DMS53 (cell line): Measurements from ENCODE around the gene PRRX1.

Source experiments
- DNase-seq: peaks from one replicate; lab custom pipeline; 2025; lab: John Stamatoyannopoulos, UW

Gene PRRX1

DNA sequence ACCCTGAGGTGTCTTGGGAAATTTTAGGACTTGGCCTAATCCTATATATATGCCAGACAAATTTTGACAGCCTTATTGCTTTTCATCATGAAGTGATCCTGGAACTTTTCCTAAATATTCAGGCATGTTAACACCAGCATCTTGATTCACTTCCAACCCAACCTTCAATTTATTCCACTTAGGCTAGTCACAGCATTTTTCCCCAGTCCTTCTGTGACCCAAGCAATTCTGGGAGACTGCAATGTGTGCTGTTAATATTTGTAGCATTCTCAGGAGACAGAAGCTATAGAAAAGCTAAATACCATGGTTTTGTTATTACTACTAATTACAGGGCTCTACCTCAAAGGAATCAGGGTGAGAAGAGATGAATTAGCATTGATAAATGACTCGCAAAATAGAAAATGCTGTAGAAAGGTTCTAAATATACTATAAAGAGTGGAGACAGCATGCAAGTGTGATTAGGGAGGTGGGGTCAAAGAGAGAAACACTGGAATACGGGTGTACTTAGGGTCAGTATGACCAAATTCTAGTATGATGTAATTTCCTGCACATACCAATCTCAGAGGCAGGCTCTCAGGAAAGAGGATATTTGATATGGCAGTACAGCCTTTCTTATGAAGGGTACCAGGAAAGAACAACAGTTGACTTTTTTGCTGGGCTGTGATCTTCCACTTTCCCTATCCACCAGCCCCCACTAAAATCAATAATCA is 29.1 kb downstream of the PRRX1 start:
- peak; percentile 34 for DNase-seq

DNA sequence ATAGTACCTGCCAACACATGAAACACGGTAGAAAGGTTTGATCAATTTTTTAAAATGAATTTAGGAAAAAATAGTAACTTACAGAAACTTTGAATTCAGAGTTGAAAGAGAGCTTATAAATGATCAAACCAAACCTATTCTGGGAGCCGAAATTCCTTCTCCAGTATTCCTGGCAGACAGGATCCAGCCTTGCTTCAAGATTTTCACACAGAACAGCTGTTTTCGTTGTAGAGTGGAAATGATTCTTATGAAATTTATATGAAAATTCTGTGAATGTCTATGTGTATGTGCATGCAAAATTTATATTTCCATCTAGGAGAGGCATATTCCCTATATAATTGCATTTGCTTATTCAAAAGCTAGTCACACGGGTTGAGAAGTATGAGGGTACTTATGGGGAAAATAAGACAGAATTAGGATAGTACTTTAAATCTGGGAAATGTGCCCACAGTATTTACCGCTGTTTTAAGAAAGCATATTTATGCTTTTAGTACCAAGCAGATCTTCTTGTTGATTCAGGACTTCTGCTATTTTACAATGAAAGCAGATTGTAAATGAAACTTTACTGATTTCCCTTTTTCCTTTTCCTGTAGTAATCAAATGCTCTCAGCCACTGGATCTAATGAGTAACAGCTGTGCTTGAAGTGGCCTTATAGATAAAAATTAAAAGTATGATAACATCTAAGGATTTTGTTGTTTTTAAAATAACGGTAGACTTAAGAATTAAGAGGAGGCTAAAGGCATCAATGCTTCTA is 30.4 kb downstream of the PRRX1 start:
- DNase-seq = no peak

DNA sequence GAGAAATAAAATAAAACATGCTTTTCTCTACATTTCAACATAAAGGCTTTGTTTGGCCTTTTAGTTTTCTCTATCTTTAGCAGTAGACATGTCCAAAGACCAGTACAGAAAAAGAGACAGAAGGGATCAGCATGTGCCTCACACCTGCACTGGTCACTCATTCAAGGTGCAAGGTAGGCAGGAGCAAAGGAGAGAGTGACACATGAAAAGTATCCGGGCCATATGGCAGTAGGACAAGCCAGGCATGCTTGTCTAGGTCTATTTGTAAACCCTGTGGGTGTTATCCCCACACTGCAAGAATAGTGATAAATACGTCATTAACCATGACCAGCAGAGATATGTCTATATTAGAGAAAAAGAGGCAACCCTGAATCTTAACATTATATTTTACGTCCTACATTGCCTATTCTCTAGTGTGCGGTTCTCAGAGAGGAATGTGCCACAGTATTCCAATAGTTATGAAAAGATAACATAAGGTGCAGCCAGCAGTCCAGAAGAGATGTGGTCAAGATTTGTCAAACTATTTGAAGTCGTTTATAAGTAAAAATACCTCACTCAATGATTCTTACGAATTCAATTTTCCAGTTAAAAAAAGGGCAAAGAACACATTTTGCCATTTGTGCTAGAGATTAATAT is 32.1 kb downstream of the PRRX1 start:
- no peak for DNase-seq

DNA sequence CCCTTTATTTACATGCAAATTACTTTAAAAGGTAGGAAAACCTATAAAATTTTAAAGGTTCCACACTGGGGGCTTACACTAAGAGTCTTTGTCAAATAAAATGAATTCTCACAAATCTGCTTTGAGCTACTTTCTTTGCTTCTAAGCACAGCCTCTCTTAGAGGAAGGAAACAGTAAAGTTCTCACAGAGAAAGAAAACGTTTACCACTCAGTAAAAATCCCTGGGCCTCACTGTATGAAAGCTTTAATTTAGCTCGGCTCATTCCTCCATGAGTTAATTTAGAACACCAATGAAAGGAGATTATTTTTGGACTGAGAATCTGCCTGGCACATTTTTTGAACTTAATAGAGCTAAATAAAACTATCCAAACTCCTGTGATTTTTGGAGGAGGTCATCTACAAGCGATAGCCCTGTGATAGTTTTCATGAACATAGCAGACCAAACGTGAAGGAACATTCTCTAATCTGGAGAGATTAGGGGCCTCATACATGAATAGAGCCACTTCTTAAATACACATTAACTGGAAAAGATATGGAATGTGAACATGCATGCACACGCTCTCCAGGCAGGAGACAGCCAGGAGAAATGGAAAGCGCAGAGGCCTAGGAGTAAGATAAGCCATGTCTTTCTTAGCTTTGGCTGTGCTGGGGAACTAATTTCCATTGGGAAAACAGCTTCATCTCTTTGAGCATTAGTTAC is 32.8 kb downstream of the PRRX1 start:
- DNase-seq = no peak

DNA sequence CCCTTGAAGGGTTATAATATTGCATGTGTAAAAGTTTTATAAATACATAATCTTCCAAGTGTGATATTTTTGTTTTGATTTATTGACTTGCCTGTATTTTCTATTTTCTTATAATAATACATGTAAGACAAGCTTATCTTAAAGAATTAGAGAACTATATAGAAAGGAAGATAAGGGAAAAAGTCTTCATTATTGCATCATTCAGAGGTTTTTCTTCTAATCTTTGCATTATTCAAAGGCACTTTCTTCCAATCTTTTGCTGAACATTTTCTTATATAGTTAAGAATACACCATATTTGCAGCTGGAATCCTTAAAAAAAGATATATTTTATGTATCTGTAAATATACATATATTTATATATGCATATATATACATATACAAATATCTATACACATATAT is 33.4 kb downstream of the PRRX1 start:
- DNase-seq = no peak

DNA sequence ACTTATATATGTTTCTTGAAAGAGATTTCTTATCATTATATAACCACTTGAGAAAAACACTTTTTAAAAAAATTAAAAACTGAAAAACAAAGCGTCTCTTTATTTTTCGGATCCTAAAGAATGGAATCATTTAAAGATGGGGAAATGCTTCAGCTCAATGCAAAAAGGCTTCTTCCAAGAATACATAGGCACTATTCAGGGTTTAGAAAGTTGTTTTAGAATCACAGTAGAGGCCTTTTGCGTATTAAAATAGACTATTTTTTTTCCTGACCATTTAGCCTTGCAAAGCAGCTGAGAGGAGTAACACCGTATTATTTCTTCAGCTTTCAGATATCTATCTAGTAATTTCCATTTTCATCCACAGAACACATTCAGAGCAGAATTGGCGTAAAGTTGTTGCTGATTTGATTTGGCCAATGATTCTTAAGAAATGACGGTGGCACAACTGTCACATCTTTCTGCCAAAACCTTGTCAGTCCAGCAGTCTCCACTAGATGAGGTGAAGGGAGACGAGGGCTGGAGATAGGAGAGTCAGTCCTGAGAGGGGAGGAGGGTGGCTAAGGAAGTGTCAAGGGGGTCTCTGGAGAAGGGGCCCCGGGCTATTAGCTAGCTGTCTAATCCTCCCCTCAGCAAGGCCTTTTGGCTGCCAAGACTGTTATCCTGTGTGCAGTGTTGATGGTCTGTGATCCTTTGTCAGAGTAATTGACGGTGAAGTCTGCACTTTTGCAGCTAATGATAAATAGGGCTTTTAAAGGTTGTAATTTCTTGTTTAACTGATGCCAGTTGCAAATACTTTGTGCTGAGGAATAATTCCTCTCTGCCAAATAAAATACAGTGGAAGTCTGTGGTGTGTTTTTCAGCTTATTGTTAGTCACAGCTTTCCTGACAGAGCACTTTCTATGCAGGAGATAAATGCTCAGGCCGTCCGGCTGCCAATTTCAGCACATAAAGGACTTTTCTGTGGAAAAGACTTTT is 34.7 kb downstream of the PRRX1 start:
- DNase-seq = no peak

DNA sequence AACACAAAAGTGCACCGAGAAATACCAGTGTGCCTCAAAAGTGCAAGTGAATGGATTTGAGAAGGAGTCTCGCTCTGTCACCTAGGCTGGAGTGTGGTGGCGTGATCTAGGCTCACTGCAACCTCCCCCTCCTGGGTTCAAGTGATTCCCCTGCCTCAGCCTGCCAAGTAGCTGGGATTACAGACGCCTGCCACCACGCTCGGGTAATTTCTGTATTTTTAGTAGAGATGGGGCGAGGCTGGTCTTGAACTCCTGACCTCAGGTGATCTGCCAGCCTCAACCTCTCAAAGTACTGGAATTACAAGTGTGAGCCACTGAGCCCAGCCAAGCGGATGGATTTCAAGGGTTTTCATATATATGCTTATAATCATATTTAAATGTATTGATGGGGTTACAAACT is 35.8 kb downstream of the PRRX1 start:
- DNase-seq = no peak

DNA sequence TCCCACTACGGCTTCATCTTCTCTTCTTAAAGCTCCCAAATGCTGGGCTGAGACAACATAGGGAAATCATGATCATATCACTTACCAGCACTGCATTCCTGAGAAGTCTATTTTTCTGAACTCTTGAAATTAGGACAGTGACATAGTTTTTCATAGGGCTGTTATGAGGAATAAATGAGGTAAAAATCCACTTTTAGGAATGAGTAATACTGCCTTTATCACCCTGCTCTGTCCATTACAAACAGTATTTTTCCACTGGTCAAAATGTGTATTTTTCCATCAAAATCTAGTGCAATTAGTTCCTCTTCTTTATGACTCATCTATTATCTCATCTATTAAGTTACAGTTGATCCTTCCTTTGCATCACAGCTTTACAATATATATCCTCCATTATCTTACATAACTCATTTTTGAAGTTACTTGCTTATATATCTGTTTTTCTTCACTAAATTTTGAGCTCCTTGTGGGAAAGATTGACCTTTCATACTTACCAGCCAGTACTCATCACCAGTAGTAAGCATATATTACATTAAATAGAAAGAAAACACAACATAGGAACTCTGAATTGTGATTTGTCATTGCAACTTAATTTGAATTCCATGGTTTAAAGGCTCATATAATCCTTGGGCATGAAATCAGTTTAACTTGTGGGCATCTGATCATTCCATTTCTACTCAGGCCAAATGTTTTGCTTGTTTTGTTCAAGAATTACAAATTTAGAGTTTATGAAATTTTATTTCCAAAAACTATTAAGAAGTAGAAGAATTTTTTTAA is 37.1 kb downstream of the PRRX1 start:
- DNase-seq = no peak

DNA sequence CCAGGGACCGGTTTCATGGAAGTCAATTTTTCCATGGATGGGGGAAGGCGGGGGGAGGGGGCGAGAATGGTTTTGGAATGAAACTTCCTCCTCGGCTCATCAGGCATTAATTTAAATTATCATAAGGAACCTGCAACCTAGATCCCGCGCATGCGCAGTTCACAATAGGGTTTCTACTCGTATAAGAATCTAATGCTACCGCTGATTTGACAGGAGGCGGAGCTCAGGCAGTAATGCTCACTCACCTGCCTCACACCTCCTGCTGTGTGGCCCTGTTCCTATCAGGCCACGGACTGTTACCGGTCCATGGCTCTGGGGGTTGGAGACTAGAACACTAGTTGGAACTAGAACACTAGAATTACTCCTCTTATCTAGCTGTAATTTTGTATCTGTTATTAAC is 38.0 kb downstream of the PRRX1 start:
- no peak for DNase-seq

DNA sequence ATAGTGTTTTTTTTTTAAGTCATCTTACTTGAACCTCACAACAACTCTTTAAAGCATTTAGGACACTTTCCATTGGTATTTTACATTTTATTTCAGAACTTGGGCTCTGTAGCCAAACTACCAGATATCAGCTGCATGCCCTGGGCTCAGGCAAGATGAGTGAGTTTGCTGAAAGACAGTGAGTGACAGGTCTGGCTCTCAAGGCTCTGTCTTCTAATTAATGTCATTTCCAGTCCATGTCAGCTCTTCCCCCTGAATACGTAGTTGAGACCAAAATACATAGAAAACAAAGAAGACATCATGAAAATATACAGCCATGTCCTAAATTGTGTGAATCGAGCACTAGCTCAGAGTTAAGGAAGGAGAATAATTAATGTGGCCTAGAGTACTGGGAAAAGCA is 39.7 kb downstream of the PRRX1 start:
- DNase-seq = no peak

DNA sequence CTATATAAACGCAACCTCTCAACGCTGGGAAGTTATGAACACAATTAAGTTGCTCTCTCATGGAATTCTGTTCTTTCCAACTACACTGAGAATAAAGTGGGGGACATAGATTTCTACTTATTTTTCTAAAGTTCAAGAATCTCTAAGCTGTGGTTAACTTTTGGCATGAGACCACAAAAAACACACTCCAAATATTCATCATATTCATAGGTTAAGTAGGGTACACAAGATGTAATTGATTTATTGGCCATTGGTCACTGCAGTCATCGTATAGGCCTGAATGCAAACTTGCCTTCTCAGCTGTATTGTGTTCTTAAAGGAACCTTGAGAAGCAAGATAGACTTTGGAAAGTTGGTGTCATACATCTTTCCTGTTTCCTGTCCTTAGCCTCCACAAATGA is 40.3 kb downstream of the PRRX1 start:
- DNase-seq = no peak

DNA sequence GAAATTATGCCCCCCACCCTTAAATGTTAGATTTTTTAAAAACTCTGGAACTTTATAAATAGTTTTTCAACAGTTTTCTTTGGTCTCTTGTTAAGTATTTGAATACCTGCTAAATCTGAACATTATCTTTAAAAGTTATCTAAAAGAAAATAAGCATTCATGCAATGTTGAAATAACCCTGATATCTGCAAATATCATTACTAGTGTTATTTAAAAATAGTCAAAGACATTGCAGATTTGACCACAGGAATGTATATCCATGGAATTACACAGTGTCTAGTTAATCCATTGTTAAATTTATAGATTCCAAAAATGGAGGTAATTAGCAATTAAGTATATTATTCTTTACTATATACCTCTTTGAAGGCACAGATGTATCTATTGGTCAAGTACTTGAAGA is 42.0 kb downstream of the PRRX1 start:
- no peak for DNase-seq

DNA sequence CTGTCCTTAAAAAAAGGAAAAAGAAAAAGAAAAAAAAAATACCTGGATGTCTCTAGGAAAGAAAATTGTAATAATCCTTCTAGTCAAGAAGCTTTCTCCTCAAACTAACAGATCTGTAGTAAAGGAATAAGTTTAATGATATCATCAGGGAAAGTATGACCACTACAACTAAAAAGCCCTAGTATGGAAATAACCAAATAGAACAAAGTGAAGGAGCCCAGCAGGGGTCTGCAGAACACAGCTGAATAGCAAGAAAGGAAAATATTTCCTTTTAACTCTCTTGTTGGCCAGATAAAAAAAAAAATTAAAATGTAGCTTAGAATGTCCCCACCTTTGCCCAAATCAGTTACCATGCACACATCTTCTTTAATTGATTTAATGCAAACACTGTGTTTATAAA is 43.2 kb downstream of the PRRX1 start:
- no peak for DNase-seq

DNA sequence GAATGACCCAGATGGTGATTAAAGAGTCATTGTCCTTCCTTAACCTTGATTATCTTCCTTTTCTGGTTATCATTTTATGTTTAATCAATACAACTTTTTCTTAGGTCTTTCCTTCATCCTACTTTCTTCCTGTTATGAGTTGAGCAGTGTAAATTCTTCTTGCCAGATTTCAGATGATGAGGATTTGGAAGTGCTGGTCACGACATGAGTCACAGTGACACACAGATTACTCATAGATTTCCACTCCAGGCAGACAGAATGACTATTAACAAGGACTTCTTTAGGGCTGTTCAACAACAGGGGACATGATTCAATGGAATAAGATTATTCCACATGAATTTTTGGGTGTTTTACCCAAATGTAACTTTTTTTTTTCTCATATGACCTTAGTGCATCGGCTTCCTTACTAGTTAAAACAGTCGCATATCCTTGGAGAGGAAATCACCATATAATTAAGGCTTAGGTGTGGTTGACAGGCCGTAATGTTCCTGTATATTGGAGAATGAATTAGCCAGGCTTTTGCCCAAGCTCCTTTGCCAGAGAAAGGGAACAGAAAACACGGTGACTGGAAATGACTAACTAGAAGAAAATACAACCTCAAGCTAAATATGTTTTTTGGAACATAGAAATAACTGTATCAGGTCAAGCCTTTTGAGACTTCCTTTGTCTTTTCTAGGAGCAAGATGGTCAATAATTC is 44.2 kb downstream of the PRRX1 start:
- peak; percentile 67 for DNase-seq

DNA sequence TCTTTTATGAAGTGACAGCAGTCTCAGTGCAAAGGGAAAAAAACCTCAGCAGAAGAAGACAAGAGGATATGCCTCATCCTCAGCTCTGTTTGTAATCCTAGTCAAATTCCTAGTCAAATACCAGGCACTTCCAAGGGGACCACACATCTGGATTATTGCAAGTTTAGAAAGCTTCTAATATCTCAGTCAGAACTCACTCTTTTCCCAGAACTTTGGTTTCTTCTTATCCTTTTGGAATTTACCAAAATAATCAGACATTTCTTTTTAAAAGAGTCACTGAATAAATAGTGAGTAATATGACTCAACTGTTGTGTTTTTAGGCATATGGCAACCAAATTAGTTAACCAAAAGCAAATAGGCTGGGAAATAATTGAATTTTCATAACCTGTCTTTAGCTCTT is 47.8 kb downstream of the PRRX1 start:
- DNase-seq = no peak

DNA sequence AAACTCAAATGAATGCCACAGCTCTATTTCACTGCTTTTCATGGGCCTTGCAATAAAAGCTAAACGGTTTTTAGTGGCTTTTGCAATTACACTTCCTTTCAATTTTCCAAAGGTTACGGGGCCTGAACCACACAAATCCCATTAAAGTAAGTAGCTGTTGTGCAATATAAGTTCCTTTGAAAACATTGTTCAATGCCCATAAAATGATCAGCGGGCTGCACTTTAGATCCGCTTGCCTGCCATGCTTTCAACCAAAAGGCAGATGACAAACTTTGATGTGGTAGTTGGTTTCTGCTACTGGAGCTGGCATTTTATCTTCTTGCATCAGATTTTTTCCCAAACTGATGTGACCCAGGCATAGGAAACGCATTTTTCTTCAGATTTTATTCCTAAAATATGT is 50.2 kb downstream of the PRRX1 start:
- DNase-seq = no peak

DNA sequence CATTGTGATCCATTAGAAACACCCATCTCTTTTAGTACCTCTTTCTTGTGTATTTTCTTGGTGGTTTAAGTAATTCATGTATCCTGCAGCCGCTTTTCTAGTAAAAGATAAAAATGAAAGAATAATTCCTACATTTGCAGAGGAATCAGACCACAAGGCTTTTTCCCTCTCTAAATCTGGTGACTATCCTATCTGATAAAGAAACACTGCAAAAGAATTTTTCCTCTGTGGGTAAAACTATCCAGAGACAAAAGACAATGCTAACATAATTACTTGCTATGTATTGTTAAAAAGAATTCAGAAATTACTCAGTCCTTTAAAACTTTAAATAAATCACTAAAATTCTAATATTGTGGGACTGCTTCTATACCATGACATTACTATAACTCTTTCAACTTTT is 51.0 kb downstream of the PRRX1 start:
- DNase-seq = no peak

DNA sequence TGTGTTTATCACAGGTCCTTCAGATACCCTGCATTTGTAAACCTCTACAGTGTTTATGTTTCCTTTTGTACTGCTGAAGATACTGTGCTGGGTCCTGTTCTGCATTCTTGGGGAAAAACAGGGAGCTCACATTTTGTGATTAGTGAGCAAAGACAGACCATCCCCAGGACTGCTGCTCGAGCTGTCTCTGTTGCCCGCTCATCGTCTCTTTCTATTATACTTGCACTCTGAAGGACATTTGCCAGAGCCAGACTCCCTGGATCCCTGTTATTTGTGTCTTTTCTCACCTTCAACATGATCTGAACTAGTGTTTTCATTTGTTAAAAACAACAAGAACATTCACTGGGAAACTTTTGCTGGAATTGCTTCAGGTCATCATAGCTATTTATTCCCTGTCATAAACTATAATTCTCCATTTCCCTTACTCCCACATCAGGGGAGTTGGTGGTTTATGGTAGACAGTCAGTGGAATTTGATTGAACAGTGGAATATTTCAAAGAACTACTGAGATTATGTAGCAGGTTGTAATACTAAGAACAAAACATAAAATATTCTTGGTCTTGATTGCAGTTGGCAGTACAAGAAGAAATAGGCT is 53.0 kb downstream of the PRRX1 start:
- no peak for DNase-seq

DNA sequence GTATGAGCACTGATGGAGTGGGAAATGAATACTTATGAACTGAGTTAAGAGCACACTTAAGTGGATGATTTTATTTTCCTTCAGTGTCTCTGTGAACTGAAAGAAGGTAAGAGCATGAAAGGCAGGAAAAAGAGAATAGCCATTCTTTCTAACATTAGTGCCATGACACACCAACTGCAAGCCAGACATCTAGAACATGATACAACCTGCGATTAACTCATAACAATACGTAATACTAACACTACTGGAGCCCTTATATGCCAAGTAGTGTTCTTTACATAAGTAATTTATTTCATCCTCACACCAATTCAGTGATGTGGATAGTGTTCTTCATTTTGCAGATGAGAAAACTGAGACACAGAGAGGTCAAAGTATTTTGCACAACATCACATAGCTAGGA is 56.7 kb downstream of the PRRX1 start:
- no peak for DNase-seq

DNA sequence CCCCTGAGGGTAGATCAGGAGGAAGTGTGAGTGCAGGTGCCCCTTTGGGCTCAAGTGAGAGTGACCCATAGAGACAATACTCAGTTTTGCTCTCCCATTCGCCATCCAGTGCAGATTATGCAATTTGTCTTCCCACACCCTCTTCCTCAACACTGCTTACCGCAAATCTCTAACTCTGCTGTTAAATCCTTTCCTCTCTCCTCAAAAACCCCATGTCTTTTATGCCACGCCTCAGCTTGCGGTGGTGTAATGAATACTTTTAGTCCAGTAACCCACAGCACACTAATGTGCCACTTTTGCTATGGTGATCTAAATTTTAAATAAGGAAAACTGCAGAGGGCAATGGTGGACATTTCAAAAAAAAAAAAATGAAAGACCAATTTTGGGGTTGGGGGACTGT is 57.7 kb downstream of the PRRX1 start:
- DNase-seq = no peak
